Thoracic aorta (tissue), 2 donors: Measurements from ENCODE around the gene SFSWAP. TPM values are rescaled to one million over a fixed set of nuclear protein-coding genes. Genes with fewer than 3 reads are reported as not detected.

Experiments used
- ATAC-seq: fragments of 150-250 bp; one replicate; pipeline ENCODE4 v1.8.0; 2017; ENCODE audit warnings: low read depth; ENCODE audit not compliant: insufficient number of reproducible peaks, low FRiP score
- DNase-seq: peaks from one replicate; pipeline ENCODE4 v3.0.0-alpha.2; 2020; ENCODE audit warnings: low spot score
- H3K27ac ChIP-seq, 2 donors: fragments of 200-600 bp; sonication (generic); 1 replicate in 1 of 2; 2 replicates in 1 of 2; pipeline ENCODE4 v1.5.1; 2016; ENCODE audit warnings: mild to moderate bottlenecking in 2 of 2, moderate library complexity in 2 of 2
- H3K27me3 ChIP-seq: fragments of 200-600 bp; sonication (generic); replicated peaks from 2 replicates; pipeline ENCODE4 v1.6.0; 2016; ENCODE audit warnings: mild to moderate bottlenecking; ENCODE audit not compliant: insufficient read depth
- H3K36me3 ChIP-seq: fragments of 200-600 bp; sonication (generic); one replicate; pipeline ENCODE4 v1.5.1; 2016
- H3K4me1 ChIP-seq, 2 donors: fragments of 200-600 bp; sonication (generic); 1 replicate in 1 of 2; 2 replicates in 1 of 2; pipeline versions ENCODE4 v1.5.1 to v1.6.0; 2016; ENCODE audit warnings: low read depth in 2 of 2, mild to moderate bottlenecking in 1 of 2; ENCODE audit not compliant: control insufficient read depth in 1 of 2
- H3K4me3 ChIP-seq: fragments of 200-600 bp; sonication (generic); 2 replicates; pipeline ENCODE4 v1.5.1; 2016; ENCODE audit warnings: mild to moderate bottlenecking
- H3K9me3 ChIP-seq: fragments of 200-600 bp; sonication (generic); 2 replicates; pipeline ENCODE4 v1.5.1; 2016
- total RNA-seq, 2 donors: library from RNA; depleted of rRNA; stranded (reverse); fragments of >200 nt; gene quantifications; one replicate each; pipeline versions ENCODE4 v1.1.0 to v1.2.3, GENCODE V29; 2016
- TF ChIP-seq, protein P1 (sequence below): fragments of 200-600 bp; sonication (generic); IDR thresholded peaks from one replicate; pipeline ENCODE4 v1.5.1; 2019; ENCODE audit warnings: antibody characterized with exemption

The SFSWAP gene
- total RNA-seq, 2 donors from 2014 or later: 27.9 to 63.2 TPM

GRCh38 chr12:131692431-131692830, 18.5 kb upstream of the SFSWAP start:
- Histone ChIP-seq H3K27me3 (no peaks in the 10 kb centered on the region), H3K27ac (no peak overlapping the region), H3K4me1 (no peaks in the 10 kb centered on the region), H3K36me3 (no peaks in the 10 kb centered on the region), H3K4me3 (no peak overlapping the region), H3K9me3 (no peaks in the 10 kb centered on the region)
- TF ChIP-seq, protein P1, sequence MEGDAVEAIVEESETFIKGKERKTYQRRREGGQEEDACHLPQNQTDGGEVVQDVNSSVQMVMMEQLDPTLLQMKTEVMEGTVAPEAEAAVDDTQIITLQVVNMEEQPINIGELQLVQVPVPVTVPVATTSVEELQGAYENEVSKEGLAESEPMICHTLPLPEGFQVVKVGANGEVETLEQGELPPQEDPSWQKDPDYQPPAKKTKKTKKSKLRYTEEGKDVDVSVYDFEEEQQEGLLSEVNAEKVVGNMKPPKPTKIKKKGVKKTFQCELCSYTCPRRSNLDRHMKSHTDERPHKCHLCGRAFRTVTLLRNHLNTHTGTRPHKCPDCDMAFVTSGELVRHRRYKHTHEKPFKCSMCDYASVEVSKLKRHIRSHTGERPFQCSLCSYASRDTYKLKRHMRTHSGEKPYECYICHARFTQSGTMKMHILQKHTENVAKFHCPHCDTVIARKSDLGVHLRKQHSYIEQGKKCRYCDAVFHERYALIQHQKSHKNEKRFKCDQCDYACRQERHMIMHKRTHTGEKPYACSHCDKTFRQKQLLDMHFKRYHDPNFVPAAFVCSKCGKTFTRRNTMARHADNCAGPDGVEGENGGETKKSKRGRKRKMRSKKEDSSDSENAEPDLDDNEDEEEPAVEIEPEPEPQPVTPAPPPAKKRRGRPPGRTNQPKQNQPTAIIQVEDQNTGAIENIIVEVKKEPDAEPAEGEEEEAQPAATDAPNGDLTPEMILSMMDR: no peak
- DNase-seq: no peak
- no peak for ATAC-seq

DNA sequence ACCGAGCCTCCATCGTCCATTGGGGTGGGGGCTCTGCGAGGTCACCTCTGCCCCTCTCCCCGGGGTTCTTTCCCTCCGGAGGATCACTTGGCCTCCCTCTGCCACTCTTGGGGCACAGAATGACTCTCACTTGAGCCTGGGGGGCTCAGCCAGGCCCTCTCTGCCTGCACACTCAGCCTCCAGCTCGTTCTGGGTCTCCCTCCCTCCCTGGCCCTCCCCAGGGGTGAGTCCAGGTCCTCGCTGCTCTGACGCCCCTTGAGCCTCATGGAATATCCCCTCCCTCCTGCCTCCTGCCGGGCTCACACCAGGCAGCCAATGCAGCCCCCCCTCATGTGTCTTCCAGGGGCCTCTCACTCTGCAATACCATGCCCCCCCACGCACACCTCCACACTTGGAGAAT, 17.7 kb upstream of the SFSWAP start:
- Histone ChIP-seq H3K27ac (no peak overlapping the region), H3K27me3 (no peaks in the 10 kb centered on the region), H3K9me3 (no peaks in the 10 kb centered on the region), H3K4me3 (no peak overlapping the region), H3K4me1 (no peaks in the 10 kb centered on the region), H3K36me3 (no peaks in the 10 kb centered on the region)
- ATAC-seq (no peak), DNase-seq (no peak)
- TF ChIP-seq, protein P1: no peak

GRCh38 chr12:131694116-131694838, 16.6 kb upstream of the SFSWAP start:
- no peak overlapping the region for H3K27ac ChIP-seq
- H3K9me3 ChIP-seq: no peaks in the 10 kb centered on the region
- no peak overlapping the region for H3K4me3 ChIP-seq
- no peak for DNase-seq
- TF ChIP-seq, protein P1: no peak
- no peaks in the 10 kb centered on the region for H3K36me3 ChIP-seq
- H3K27me3 ChIP-seq: no peaks in the 10 kb centered on the region
- ATAC-seq: no peak
- H3K4me1 ChIP-seq: no peaks in the 10 kb centered on the region

DNA sequence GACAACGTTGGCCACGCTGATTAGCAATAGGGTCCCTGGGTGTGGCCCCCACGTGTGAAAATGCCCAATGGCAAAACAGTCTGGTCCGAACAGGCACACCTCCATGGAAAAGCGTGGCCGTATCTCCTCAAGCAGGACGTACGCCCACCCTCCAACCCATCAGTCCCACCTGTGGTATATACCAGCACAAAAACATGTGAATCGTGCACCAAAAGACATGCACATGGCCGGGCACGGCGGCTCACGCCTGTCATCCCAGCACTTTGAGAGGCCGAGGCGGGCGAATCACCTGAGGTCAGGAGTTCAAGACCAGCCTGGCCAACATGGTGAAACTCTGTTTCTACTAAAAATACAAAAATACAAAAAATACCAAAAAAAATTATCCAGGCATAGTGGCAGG, 14.9 kb upstream of the SFSWAP start:
- TF ChIP-seq, protein P1: no peak
- Histone ChIP-seq H3K4me1 (no peaks in the 10 kb centered on the region), H3K9me3 (no peaks in the 10 kb centered on the region), H3K36me3 (no peaks in the 10 kb centered on the region), H3K4me3 (no peak overlapping the region), H3K27me3 (no peaks in the 10 kb centered on the region), H3K27ac (no peak overlapping the region)
- ATAC-seq (no peak), DNase-seq (no peak)

- peaks cover 2% of the 10 kb centered on the region for H3K9me3 ChIP-seq
- H3K4me1 ChIP-seq: no peaks in the 10 kb centered on the region
- DNase-seq (no peak), ATAC-seq (no peak)
- no peaks in the 10 kb centered on the region for H3K36me3 ChIP-seq
- no peak overlapping the region for H3K27ac ChIP-seq
- TF ChIP-seq, protein P1: no peak
- no peak overlapping the region for H3K4me3 ChIP-seq
- H3K27me3 ChIP-seq: no peaks in the 10 kb centered on the region
These were observed 12.6 kb upstream of the SFSWAP start for GRCh38 chr12:131698286-131698685.
